SKM-1 treated with dmso at 0.1 percent for 144 hours (cell line): ENCODE data around the gene TFPT.

Experiments used
- DNase-seq: peaks from one replicate; lab custom pipeline; 2025; ENCODE audit not compliant: unreplicated experiment; lab: John Stamatoyannopoulos, UW

The TFPT gene

GRCh38 chr19:54149021-54149812 lies 33.8 kb upstream of the TFPT start:
- DNase-seq, result no peak

GRCh38 chr19:54148158-54148557 lies 32.7 kb upstream of the TFPT start:
- DNase-seq, result no peak

- DNase-seq, result no peak
These were observed 32.2 kb upstream of the TFPT start for GRCh38 chr19:54147676-54148075.

GRCh38 chr19:54145541-54146158 lies 30.2 kb upstream of the TFPT start:
- DNase-seq, result no peak

GRCh38 chr19:54142166-54142780 lies 26.8 kb upstream of the TFPT start:
- DNase-seq, result no peak

- DNase-seq, result no peak
These were observed 25.9 kb upstream of the TFPT start for GRCh38 chr19:54141356-54141755.

- DNase-seq, result no peak
These were observed 23.2 kb upstream of the TFPT start for GRCh38 chr19:54138489-54139256.

GRCh38 chr19:54137699-54138488 lies 22.4 kb upstream of the TFPT start, which contains the start of gene CNOT3:
CNOT3 (plus strand) TSS chr19:54137762; CDS start chr19:54142979, 5,217 bp downstream.
- DNase-seq, result no peak

GRCh38 chr19:54136864-54137698 lies 21.6 kb upstream of the TFPT start:
- peak; percentile 95 for DNase-seq

- DNase-seq, result no peak
These were observed 20.8 kb upstream of the TFPT start for GRCh38 chr19:54136086-54136863.

- no peak for DNase-seq
These were observed 18.6 kb upstream of the TFPT start for GRCh38 chr19:54133957-54134590.

- DNase-seq, result no peak
These were observed 18.0 kb upstream of the TFPT start for GRCh38 chr19:54133312-54133956.

- DNase-seq, result no peak
These were observed 14.2 kb upstream of the TFPT start for GRCh38 chr19:54129617-54129996.

GRCh38 chr19:54128796-54129616 lies 13.5 kb upstream of the TFPT start:
- no peak for DNase-seq

- DNase-seq, result no peak
These were observed 12.9 kb upstream of the TFPT start for GRCh38 chr19:54128441-54128725.

- DNase-seq, result no peak
These were observed 12.4 kb upstream of the TFPT start for GRCh38 chr19:54127688-54128440.

GRCh38 chr19:54125713-54126112 lies 10.3 kb upstream of the TFPT start:
- DNase-seq, result no peak
